Mucosa of rectum (tissue), 2 donors: ENCODE data around the gene CFAP299.
"Not testable (repeated sequence)": the region's sequence is repeated elsewhere in the genome, so short reads cannot be mapped to it uniquely, and the experiment has no call there.

ENCODE experiments used
- H3K27ac ChIP-seq, 2 donors: one replicate each; pipeline ENCODE4 v1.7.0; 2013; ENCODE audit warnings: inconsistent platforms in 2 of 2, low read depth in 2 of 2, low read length in 2 of 2
- H3K27me3 ChIP-seq, 2 donors: one replicate each; pipeline ENCODE4 v1.7.0; 2013; ENCODE audit warnings: low read length in 2 of 2; ENCODE audit not compliant: control insufficient read depth in 2 of 2, insufficient read depth in 2 of 2
- H3K36me3 ChIP-seq, 2 donors: one replicate each; pipeline ENCODE4 v1.7.0; 2013; ENCODE audit warnings: low read length in 2 of 2; ENCODE audit not compliant: control insufficient read depth in 2 of 2, insufficient read depth in 2 of 2
- H3K4me1 ChIP-seq, 2 donors: one replicate each; pipeline ENCODE4 v1.7.0; 2013; ENCODE audit warnings: low read length in 2 of 2, mild to moderate bottlenecking in 1 of 2; ENCODE audit not compliant: control insufficient read depth in 2 of 2, insufficient read depth in 2 of 2
- H3K4me3 ChIP-seq, 2 donors: one replicate each; pipeline ENCODE4 v1.7.0; 2013; ENCODE audit warnings: low read length in 2 of 2
- H3K9ac ChIP-seq, 2 donors: one replicate each; pipeline ENCODE4 v1.7.0; 2013; ENCODE audit warnings: low read length in 2 of 2, low read depth in 1 of 2, mild to moderate bottlenecking in 1 of 2
- H3K9me3 ChIP-seq, 2 donors: one replicate each; pipeline ENCODE4 v1.7.0; 2013; ENCODE audit warnings: low read length in 2 of 2; ENCODE audit not compliant: control insufficient read depth in 2 of 2
- donor health status: healthy.
- donor health status: Normal muscosa, but diverticular disease.

The CFAP299 gene

GRCh38 chr4:80307183-80307735, 28.3 kb upstream of the CFAP299 start:
- H3K4me3 ChIP-seq = no peak overlapping the region
- peaks cover 0 to 4% of the 10 kb centered on the region in 2 donors for H3K27me3 ChIP-seq
- no peaks in the 10 kb centered on the region for H3K36me3 ChIP-seq
- H3K9ac ChIP-seq = no peak overlapping the region
- no peaks in the 10 kb centered on the region for H3K4me1 ChIP-seq
- H3K27ac ChIP-seq = no peak overlapping the region
- H3K9me3 ChIP-seq = no peaks in the 10 kb centered on the region

DNA sequence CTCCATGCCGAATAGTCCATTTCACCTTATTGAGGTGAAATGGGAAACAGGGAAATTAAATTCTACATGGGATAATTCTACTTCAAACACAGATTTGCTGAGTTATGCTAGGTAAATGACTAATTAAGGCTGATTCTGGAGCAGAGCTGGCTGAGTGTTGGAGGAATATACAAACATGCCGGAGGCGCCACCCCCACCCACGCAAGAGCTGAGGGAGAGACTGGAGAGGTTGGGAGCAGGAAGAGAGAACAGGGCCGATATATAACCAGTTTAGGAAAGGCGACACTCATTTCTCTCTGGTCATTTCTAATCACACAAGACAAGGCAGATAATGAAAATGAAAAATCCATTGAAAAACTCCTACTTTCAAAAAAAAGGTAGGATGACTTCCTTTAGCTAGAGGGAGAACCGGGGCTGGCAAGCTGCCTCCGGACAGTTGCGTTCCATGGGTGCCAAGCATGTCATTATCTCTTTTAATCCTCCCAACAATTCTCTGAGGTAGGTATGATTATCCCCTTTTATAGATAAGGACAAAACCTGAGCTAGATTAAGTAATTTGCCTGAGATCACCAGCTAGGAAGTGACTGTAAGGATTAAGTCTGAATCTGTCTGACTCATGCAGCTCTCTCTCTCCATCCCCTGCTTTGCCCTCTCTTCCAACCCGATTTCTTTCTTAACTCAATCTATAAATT, 27.6 kb upstream of the CFAP299 start:
- Histone ChIP-seq H3K27me3 (peaks cover 0 to 4% of the 10 kb centered on the region in 2 donors), H3K36me3 (no peaks in the 10 kb centered on the region), H3K4me3 (no peak overlapping the region), H3K9me3 (no peaks in the 10 kb centered on the region), H3K4me1 (no peaks in the 10 kb centered on the region), H3K9ac (no peak overlapping the region), H3K27ac (no peak overlapping the region)

GRCh38 chr4:80308466-80308822, 27.1 kb upstream of the CFAP299 start:
- H3K9me3 ChIP-seq = no peaks in the 10 kb centered on the region
- H3K9ac ChIP-seq = no peak overlapping the region
- H3K36me3 ChIP-seq = no peaks in the 10 kb centered on the region
- peaks cover 0 to 4% of the 10 kb centered on the region in 2 donors for H3K27me3 ChIP-seq
- no peak overlapping the region for H3K4me3 ChIP-seq
- no peaks in the 10 kb centered on the region for H3K4me1 ChIP-seq
- no peak overlapping the region for H3K27ac ChIP-seq

DNA sequence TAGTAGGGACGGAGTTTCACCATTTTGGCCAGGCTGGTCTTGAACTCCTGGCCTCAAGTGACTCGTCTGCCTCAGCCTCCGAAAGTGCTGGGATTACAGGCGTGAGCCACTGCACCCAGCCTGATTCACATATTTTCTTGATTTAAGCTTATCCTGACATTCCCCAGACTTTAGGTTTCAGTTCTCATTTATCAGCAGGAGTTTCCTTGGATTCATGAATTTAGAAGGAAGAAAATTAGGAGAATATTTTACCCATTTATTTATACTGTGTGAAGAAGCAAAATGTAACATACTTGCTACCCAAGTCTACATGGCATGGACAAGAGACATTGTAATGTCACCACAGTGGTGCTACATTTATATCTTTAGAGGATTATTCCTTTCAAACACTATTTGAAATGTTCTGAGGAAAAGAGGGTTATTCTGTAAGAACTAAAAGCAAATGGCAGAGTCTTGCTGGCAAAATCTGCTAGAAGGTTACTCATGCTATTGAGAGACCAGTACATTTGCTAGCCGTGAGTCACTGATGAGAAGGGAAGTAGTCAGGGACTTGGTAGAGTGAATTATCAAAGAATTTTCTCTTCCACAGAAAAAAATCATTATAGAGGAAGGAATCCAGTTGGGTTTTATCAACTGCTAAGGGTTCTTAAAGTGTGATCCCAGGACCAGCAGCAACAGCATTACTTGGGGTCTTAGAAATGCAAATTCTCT, 26.1 kb upstream of the CFAP299 start:
- H3K27ac ChIP-seq = no peak overlapping the region
- peaks cover 0 to 4% of the 10 kb centered on the region in 2 donors for H3K27me3 ChIP-seq
- no peaks in the 10 kb centered on the region for H3K9me3 ChIP-seq
- H3K4me3 ChIP-seq = no peak overlapping the region
- H3K36me3 ChIP-seq = no peaks in the 10 kb centered on the region
- no peak overlapping the region for H3K9ac ChIP-seq
- H3K4me1 ChIP-seq = no peaks in the 10 kb centered on the region

DNA sequence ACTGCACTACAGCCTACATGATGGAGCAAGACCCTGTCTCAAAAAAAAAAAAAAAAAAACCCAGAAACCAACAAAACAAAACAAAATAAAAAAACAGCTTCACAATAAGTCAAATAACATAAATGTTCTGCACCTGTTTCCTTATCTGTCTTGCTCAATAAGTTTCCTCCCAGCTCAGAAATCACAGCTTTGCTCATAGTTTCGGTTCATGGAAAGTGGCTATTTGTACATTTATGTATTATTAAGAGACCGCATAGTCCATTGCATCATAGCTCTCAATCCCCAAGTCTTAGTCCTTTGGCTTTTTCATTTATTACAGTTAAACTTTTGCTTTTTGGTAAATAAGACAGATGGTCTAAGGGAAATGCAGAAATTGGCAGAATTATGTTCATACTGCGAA, 24.4 kb upstream of the CFAP299 start:
- Histone ChIP-seq H3K4me3 (no peak overlapping the region), H3K4me1 (no peaks in the 10 kb centered on the region), H3K36me3 (no peaks in the 10 kb centered on the region), H3K27ac (no peak overlapping the region), H3K27me3 (peaks cover 0 to 4% of the 10 kb centered on the region in 2 donors), H3K9ac (no peak overlapping the region), H3K9me3 (no peaks in the 10 kb centered on the region)

DNA sequence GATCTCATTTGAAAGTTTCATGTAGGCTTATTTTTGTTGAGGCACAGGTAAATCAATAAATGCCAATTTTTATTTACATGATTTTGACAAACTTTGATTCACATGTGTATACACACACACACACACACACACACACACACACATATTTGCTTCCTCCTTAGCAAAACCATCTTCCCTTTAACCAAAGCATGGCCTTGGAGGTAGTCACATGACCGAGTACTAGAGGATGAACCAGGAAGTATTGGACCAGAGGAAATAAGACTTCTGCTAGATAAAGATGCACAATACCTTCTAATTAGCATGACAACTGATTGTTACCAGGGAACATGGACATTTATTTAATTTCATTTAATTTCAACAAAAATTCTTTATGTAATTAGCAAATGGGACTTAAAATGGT, 23.4 kb upstream of the CFAP299 start:
- H3K27ac ChIP-seq = no peak overlapping the region
- no peaks in the 10 kb centered on the region for H3K4me1 ChIP-seq

DNA sequence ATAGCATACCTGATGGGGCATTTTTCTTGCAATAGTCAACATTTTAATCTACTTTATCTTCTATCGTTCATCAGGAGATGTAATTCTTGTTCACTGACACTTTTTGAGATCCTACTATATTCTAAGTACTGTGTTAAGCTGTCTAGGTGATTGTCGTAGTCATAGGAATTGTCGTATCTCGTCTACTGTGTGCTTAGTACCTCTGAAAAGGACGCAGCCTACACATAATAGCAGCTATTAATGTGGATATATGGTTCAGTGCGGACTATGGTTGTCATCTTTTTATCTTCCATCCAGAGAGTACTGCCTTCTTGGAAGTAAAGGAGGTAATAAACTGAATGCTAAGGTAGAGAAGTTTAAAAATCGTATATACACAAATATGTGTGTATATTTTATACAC, 21.9 kb upstream of the CFAP299 start:
- Histone ChIP-seq H3K4me1 (no peaks in the 10 kb centered on the region), H3K27me3 (no peaks in the 10 kb centered on the region), H3K36me3 (no peaks in the 10 kb centered on the region), H3K9me3 (no peaks in the 10 kb centered on the region), H3K4me3 (no peak overlapping the region), H3K27ac (no peak overlapping the region), H3K9ac (no peak overlapping the region)

More for the DNA sequence above, 23.4 kb upstream of the CFAP299 start:
- Histone ChIP-seq H3K4me3 (no peak overlapping the region), H3K27me3 (peaks cover 0 to 4% of the 10 kb centered on the region in 2 donors), H3K9ac (no peak overlapping the region), H3K9me3 (no peaks in the 10 kb centered on the region), H3K36me3 (no peaks in the 10 kb centered on the region)

- H3K36me3 ChIP-seq, H3K4me1 ChIP-seq, H3K9ac ChIP-seq, H3K27me3 ChIP-seq, H3K4me3 ChIP-seq, H3K27ac ChIP-seq, H3K9me3 ChIP-seq: not testable (repeated sequence)
Measured at GRCh38 chr4:80315848-80316247, 19.7 kb upstream of the CFAP299 start.

DNA sequence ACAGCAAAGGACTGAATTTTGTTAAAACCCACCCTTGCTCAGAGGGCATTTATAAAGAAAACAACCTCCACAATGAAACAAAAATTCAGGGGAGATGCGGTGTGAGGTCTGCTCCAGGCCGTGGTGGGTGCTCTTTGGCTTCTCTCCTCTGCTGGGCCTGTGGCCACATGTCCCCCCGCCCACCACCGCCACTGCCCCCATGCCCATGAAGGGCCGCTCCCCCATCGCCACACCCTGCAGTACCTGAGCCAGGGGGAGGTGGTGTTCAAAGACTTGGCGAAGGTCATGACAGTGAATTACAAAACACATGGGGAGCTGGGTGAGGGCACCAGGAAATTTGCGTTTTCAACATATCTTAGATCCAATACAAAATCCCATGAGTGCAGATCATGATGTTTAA, 14.2 kb upstream of the CFAP299 start:
- H3K4me3 ChIP-seq = no peak overlapping the region
- no peak overlapping the region for H3K27ac ChIP-seq
- no peaks in the 10 kb centered on the region for H3K4me1 ChIP-seq
- H3K27me3 ChIP-seq = no peaks in the 10 kb centered on the region
- no peak overlapping the region for H3K9ac ChIP-seq
- H3K9me3 ChIP-seq = no peaks in the 10 kb centered on the region
- H3K36me3 ChIP-seq = no peaks in the 10 kb centered on the region

DNA sequence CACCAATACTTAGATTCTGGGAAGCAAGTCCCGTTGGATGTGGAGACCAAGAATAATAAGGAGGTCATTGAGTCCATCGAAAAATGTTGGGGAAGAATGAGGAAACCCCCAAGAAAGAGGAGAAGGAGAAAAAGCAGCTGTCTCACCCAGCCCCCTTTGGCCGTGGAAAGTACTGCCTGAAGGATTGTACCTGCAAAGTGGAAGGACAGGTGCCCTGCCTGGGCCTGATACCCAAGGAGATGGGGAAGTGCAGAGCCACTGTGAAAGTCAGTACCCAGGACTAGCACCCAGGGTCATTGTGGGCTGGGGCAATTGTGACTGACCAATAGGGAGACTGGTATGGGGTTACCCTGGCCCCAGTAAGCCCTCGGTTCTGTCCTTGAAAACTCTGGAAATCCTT, 13.8 kb upstream of the CFAP299 start:
- Histone ChIP-seq H3K27me3 (no peaks in the 10 kb centered on the region), H3K4me1 (no peaks in the 10 kb centered on the region), H3K36me3 (no peaks in the 10 kb centered on the region), H3K9me3 (no peaks in the 10 kb centered on the region), H3K9ac (no peak overlapping the region), H3K27ac (no peak overlapping the region), H3K4me3 (no peak overlapping the region)
